Transverse colon (tissue), 4 donors: ENCODE data around the gene ZNF726. TPM values are rescaled to one million over a fixed set of nuclear protein-coding genes. Genes with fewer than 3 reads are reported as not detected.

Experiments used
- DNase-seq: peaks from one replicate; pipeline ENCODE4 v3.0.0-alpha.2; 2019
- H3K27ac ChIP-seq, 4 donors: fragments of 200-600 bp; sonication (generic); 2 replicates each; pipeline ENCODE4 v1.5.1; 2016 to 2018; ENCODE audit warnings: inconsistent platforms in 4 of 4
- H3K27me3 ChIP-seq: fragments of 200-600 bp; sonication (generic); 2 replicates; pipeline ENCODE4 v1.5.1; 2017; ENCODE audit warnings: inconsistent platforms
- H3K36me3 ChIP-seq, 4 donors: fragments of 200-600 bp; sonication (generic); 2 replicates each; pipeline ENCODE4 v1.5.1; 2017 to 2019; ENCODE audit warnings: inconsistent platforms in 4 of 4
- H3K4me1 ChIP-seq, 4 donors: fragments of 200-600 bp; sonication (generic); 2 replicates each; pipeline ENCODE4 v1.5.1; 2017 to 2020; ENCODE audit warnings: inconsistent platforms in 4 of 4
- H3K4me3 ChIP-seq, 4 donors: fragments of 200-600 bp; sonication (generic); 1 replicate in 1 of 4; 2 replicates in 3 of 4; pipeline versions ENCODE4 v1.5.1 to v1.6.1; 2017 to 2019; ENCODE audit warnings: inconsistent platforms in 4 of 4
- H3K9me3 ChIP-seq, 2 donors: fragments of 200-600 bp; sonication (generic); 2 replicates each; pipeline ENCODE4 v1.5.1; 2017 to 2019; ENCODE audit warnings: inconsistent platforms in 2 of 2
- CTCF ChIP-seq, 5 experiments: fragments of 200-600 bp in 3 of 5; fragments of 450-650 bp in 2 of 5; sonication (generic) in 3 of 5; IDR thresholded peaks; 1 replicate in 2 of 5; 2 replicates in 3 of 5; pipeline ENCODE4 v1.5.1; 2016 to 2017; ENCODE audit warnings: antibody characterized with exemption in 5 of 5, inconsistent platforms in 3 of 5, mild to moderate bottlenecking in 2 of 5, moderate library complexity in 1 of 5
- EP300 ChIP-seq: sonication (generic); formaldehyde crosslinking; IDR thresholded peaks from one replicate; pipeline ENCODE4 v1.6.1; 2017; ENCODE audit warnings: antibody characterized with exemption, low read depth
- POLR2A ChIP-seq: fragments of 450-650 bp; IDR thresholded peaks from one replicate; pipeline ENCODE4 v1.6.1; 2016; ENCODE audit warnings: antibody characterized with exemption, mild to moderate bottlenecking, moderate library complexity
- POLR2AphosphoS5 ChIP-seq, 3 donors: sonication (generic); formaldehyde crosslinking; IDR thresholded peaks; one replicate each; pipeline ENCODE4 v1.6.1; 2016; ENCODE audit warnings: antibody characterized with exemption in 3 of 3
- WGBS, 2 donors: methylation state at CpG; one replicate each; pipeline ENCODE4 v1.1.5; 2018; ENCODE audit warnings: low coverage in 1 of 2; 5-methylcytosine and 5-hydroxymethylcytosine counted together
- in situ Hi-C, 4 donors: fragments of 200-750 bp; cut with MboI; loops; one replicate each; pipeline versions ENCODE4 v1.15.0 to v1.15.1; 2017; ENCODE audit warnings: low sequenced_read_pairs in 3 of 4, low pct_ligation_motif_present in 1 of 4, low pct_unique_long_range_greater_than_20kb in 1 of 4
- intact Hi-C: fragments of 100-400 bp; cut with DNase I; formaldehyde crosslinking; loops from one replicate; pipeline ENCODE4 v1.15.1; 2023; ENCODE audit warnings: low total_unique reads
- total RNA-seq, 4 donors: library from RNA; depleted of rRNA; stranded (reverse); fragments of >200 nt; gene quantifications; one replicate each; pipeline ENCODE4 v1.1.0, GENCODE V29; 2016

The ZNF726 gene
- total RNA-seq, 4 donors from 2014 or later = 1.6 to 5.3 (median 1.9) TPM; not detected in 1

GRCh38 chr19:23943411-23943810 is 28.7 kb downstream of the ZNF726 start:
- DNase-seq = no peak
- 84 to 100% methylated on average over 1 of the region's 1 CpG for WGBS, 2 donors
- no peak overlapping the region for H3K27ac ChIP-seq
- no peak overlapping the region for H3K4me3 ChIP-seq
- no peaks in the 10 kb centered on the region for H3K36me3 ChIP-seq
- in situ Hi-C loops (no loop called here), intact Hi-C loops (no loop called here)
- peaks cover 2 to 6% of the 10 kb centered on the region in 2 donors for H3K9me3 ChIP-seq
- no peak for TF ChIP-seq EP300
- no peak for TF ChIP-seq POLR2AphosphoS5 (IDR thresholded peaks at IDR 0.05)
- TF ChIP-seq POLR2A = no peak
- TF ChIP-seq CTCF (IDR thresholded peaks at IDR 0.05) = no peak
- no peaks in the 10 kb centered on the region for H3K4me1 ChIP-seq
- no peaks in the 10 kb centered on the region for H3K27me3 ChIP-seq

- H3K4me1 ChIP-seq = no peaks in the 10 kb centered on the region
- no peaks in the 10 kb centered on the region for H3K27me3 ChIP-seq
- no peak overlapping the region for H3K4me3 ChIP-seq
- peaks cover 0 to 6% of the 10 kb centered on the region in 2 donors for H3K9me3 ChIP-seq
- no peak overlapping the region for H3K27ac ChIP-seq
- DNase-seq = no peak
- TF ChIP-seq POLR2AphosphoS5 (IDR thresholded peaks at IDR 0.05) = no peak
- TF ChIP-seq POLR2A = no peak
- no peak for TF ChIP-seq EP300
- no peak for TF ChIP-seq CTCF (IDR thresholded peaks at IDR 0.05)
- in situ Hi-C loops (no loop called here), intact Hi-C loops (no loop called here)
- no peaks in the 10 kb centered on the region for H3K36me3 ChIP-seq
Measured at GRCh38 chr19:23946569-23946968, 31.9 kb downstream of the ZNF726 start.

- TF ChIP-seq POLR2A = no peak
- TF ChIP-seq EP300 = no peak
- no peak for TF ChIP-seq CTCF (IDR thresholded peaks at IDR 0.05)
- no peak for TF ChIP-seq POLR2AphosphoS5 (IDR thresholded peaks at IDR 0.05)
- WGBS, 2 donors = 50 to 63% methylated on average over 1 to 2 of the region's 2 CpGs
Measured at GRCh38 chr19:23949611-23950010, 34.9 kb downstream of the ZNF726 start.

GRCh38 chr19:23956051-23956450 is 41.4 kb downstream of the ZNF726 start:
- Histone ChIP-seq H3K36me3 (no peaks in the 10 kb centered on the region), H3K4me3 (no peak overlapping the region), H3K4me1 (no peaks in the 10 kb centered on the region), H3K9me3 (no peaks in the 10 kb centered on the region), H3K27me3 (no peaks in the 10 kb centered on the region), H3K27ac (no peak overlapping the region)
- no peak for TF ChIP-seq POLR2AphosphoS5 (IDR thresholded peaks at IDR 0.05)
- no peak for TF ChIP-seq POLR2A
- no peak for TF ChIP-seq EP300
- TF ChIP-seq CTCF (IDR thresholded peaks at IDR 0.05) = no peak
- no peak for DNase-seq
- 87 to 90% methylated on average over 4 to 5 of the region's 5 CpGs for WGBS, 2 donors
- in situ Hi-C loops (no loop called here), intact Hi-C loops (no loop called here)

More at GRCh38 chr19:23949611-23950010, 34.9 kb downstream of the ZNF726 start:
- no peaks in the 10 kb centered on the region for H3K4me1 ChIP-seq
- no peak overlapping the region for H3K4me3 ChIP-seq
- intact Hi-C loops = no loop called here
- no peak for DNase-seq
- no peaks in the 10 kb centered on the region for H3K36me3 ChIP-seq
- in situ Hi-C loops = no loop called here
- peaks cover 0 to 6% of the 10 kb centered on the region in 2 donors for H3K9me3 ChIP-seq
- peak overlapping the region in 1 of 4 donors; percentile 9 for H3K27ac ChIP-seq
- H3K27me3 ChIP-seq = no peaks in the 10 kb centered on the region
